IMR-90 (cell line): Measurements from ENCODE around the gene KCNAB1.
"Not testable (repeated sequence)": the region's sequence is repeated elsewhere in the genome, so short reads cannot be mapped to it uniquely, and the experiment has no call there.

Experiments
- CEBPB ChIP-seq: IDR thresholded peaks from 2 replicates; pipeline ENCODE4 v1.6.1; 2012; ENCODE audit warnings: low read depth, low read length, improper control_type of control experiment
- CTCF ChIP-seq: conservative IDR thresholded peaks from 2 replicates; pipeline ENCODE4 v1.5.1; 2012; ENCODE audit warnings: mild to moderate bottlenecking, low read depth, low read length, improper control_type of control experiment
- MAZ ChIP-seq: IDR thresholded peaks from 2 replicates; pipeline ENCODE4 v1.6.1; 2012; ENCODE audit warnings: low read depth, mild to moderate bottlenecking, low read length, improper control_type of control experiment, moderate library complexity, borderline replicate concordance
- MXI1 ChIP-seq: IDR thresholded peaks from 2 replicates; pipeline ENCODE4 v1.6.1; 2012; ENCODE audit warnings: low read depth, mild to moderate bottlenecking, low read length, moderate library complexity, borderline replicate concordance
- RAD21 ChIP-seq: IDR thresholded peaks from 2 replicates; pipeline ENCODE4 v1.6.1; 2012; ENCODE audit warnings: low read length, improper control_type of control experiment
- SMC3 ChIP-seq: fragments of 150-350 bp; IDR thresholded peaks from 2 replicates; pipeline ENCODE4 v1.6.1; 2016; ENCODE audit warnings: low read depth, mild to moderate bottlenecking, antibody characterized with exemption, low read length, moderate library complexity

- TF ChIP-seq CEBPB, SMC3, CTCF, MAZ, RAD21, MXI1: not testable (repeated sequence)
These were observed 47.3 kb upstream of the KCNAB1 start for GRCh38 chr3:156072950-156073657.
